PFSK-1 (cell line): ENCODE results near the gene SEC24D.

Experiments
- SIN3A ChIP-seq: IDR thresholded peaks from 2 replicates; pipeline ENCODE4 v1.6.1; 2012; ENCODE audit warnings: mild to moderate bottlenecking, low read length, moderate library complexity, borderline replicate concordance; ENCODE audit not compliant: insufficient read depth
- TAF1 ChIP-seq: IDR thresholded peaks from 2 replicates; pipeline ENCODE4 v1.6.1; 2012; ENCODE audit warnings: low read length, control low read depth, borderline replicate concordance; ENCODE audit not compliant: insufficient read depth

DNA sequence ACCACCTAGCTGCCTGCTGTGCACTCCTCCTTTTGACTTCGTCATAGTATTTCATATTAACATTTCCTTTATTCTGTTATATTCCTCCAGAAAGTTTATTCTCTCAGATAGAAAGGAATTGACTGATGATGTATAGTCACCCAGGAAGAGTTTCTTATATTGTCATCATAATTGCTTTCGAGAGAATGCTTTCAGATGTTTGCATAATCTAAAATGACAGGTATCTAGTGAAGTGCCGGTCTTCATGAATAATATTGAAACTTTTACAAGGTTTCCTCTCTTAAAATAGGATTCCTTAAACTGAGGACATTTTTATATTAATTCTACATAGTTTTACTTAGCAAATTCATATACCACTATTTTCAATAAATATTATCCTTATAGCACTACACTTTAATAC lies 10.1 kb downstream of the SEC24D start:
- no peak for TF ChIP-seq TAF1
- TF ChIP-seq SIN3A: no peak
